GM23338 (cell line): Measurements from ENCODE around the gene TMEM204. TPM values are rescaled to one million over a fixed set of nuclear protein-coding genes. Genes with fewer than 3 reads are reported as not detected.

ENCODE experiments used
- ATAC-seq: fragments of 200-7000 bp; cut with Tn5 transposase; 3 replicates; pipeline ENCODE4 v1.9.1; 2020
- DNase-seq: peaks from one replicate; pipeline ENCODE4 v3.0.0-alpha.2; 2015; ENCODE audit warnings: low spot score
- H2AFZ ChIP-seq: fragments of 200-600 bp; sonication (generic); 2 replicates; pipeline ENCODE4 v1.8.0; 2016; ENCODE audit warnings: antibody characterized with exemption, mild to moderate bottlenecking, moderate library complexity
- H3F3A ChIP-seq: fragments of 200-600 bp; sonication (generic); replicated peaks from 2 replicates; pipeline ENCODE4 v1.8.0; 2017; ENCODE audit warnings: antibody characterized with exemption, mixed run types, low read depth
- H3K27ac ChIP-seq: fragments of 200-600 bp; sonication (generic); 2 replicates; pipeline ENCODE4 v1.6.1; 2016; ENCODE audit warnings: low read depth
- H3K27me3 ChIP-seq: fragments of 200-600 bp; sonication (generic); 2 replicates; pipeline ENCODE4 v1.8.0; 2016; ENCODE audit warnings: mild to moderate bottlenecking, mixed run types, moderate library complexity; ENCODE audit not compliant: insufficient read depth
- H3K36me3 ChIP-seq: fragments of 200-600 bp; sonication (generic); 2 replicates; pipeline ENCODE4 v1.8.0; 2016; ENCODE audit warnings: mild to moderate bottlenecking; ENCODE audit not compliant: insufficient read depth
- H3K4me1 ChIP-seq: fragments of 200-600 bp; sonication (generic); 2 replicates; pipeline ENCODE4 v1.8.0; 2016; ENCODE audit warnings: mild to moderate bottlenecking, moderate library complexity; ENCODE audit not compliant: insufficient read depth
- H3K4me2 ChIP-seq: fragments of 200-600 bp; sonication (generic); 2 replicates; pipeline ENCODE4 v1.7.1; 2017; ENCODE audit warnings: mixed run types
- H3K4me3 ChIP-seq: fragments of 200-600 bp; sonication (generic); 2 replicates; pipeline ENCODE4 v1.6.1; 2016; ENCODE audit warnings: mixed run types
- H3K79me2 ChIP-seq: fragments of 200-600 bp; sonication (generic); replicated peaks from 2 replicates; pipeline ENCODE4 v1.8.0; 2017; ENCODE audit warnings: mild to moderate bottlenecking; ENCODE audit not compliant: insufficient read depth
- H3K9me2 ChIP-seq: fragments of 200-600 bp; sonication (generic); 2 replicates; pipeline ENCODE4 v1.8.0; 2017; ENCODE audit not compliant: insufficient read depth
- H4K20me1 ChIP-seq: fragments of 200-600 bp; sonication (generic); replicated peaks from 2 replicates; pipeline ENCODE4 v1.8.0; 2017; ENCODE audit warnings: mild to moderate bottlenecking; ENCODE audit not compliant: insufficient read depth
- H3K27ac Mint-ChIP-seq: 2 replicates; pipeline ENCODE4 v1.8.0; 2020; ENCODE audit warnings: inconsistent platforms, mild to moderate bottlenecking, moderate library complexity, mixed read lengths
- H3K27me3 Mint-ChIP-seq: 3 replicates; pipeline ENCODE4 v1.8.0; 2022; ENCODE audit warnings: low read depth, mild to moderate bottlenecking, moderate library complexity, mixed read lengths, inconsistent platforms; ENCODE audit not compliant: insufficient read depth, poor library complexity
- H3K36me3 Mint-ChIP-seq: 3 replicates; pipeline ENCODE4 v1.8.0; 2021; ENCODE audit warnings: low read depth, mild to moderate bottlenecking, inconsistent platforms, moderate library complexity, mixed read lengths
- H3K4me1 Mint-ChIP-seq: 3 replicates; pipeline ENCODE4 v1.8.0; 2020; ENCODE audit warnings: mild to moderate bottlenecking, inconsistent platforms, mixed read lengths
- H3K4me3 Mint-ChIP-seq: 3 replicates; pipeline ENCODE4 v1.8.0; 2021; ENCODE audit warnings: moderate library complexity, mild to moderate bottlenecking, inconsistent platforms, mixed read lengths
- H3K9me3 Mint-ChIP-seq: 3 replicates; pipeline ENCODE4 v1.8.0; 2020; ENCODE audit warnings: moderate library complexity, mild to moderate bottlenecking, inconsistent platforms, mixed read lengths
- EZH2 ChIP-seq: fragments of 200-600 bp; sonication (generic); IDR thresholded peaks from one replicate; pipeline ENCODE4 v1.8.0; 2017; ENCODE audit warnings: antibody characterized with exemption, mild to moderate bottlenecking, low read depth; ENCODE audit not compliant: unreplicated experiment
- JUNB ChIP-seq: IDR thresholded peaks from one replicate; pipeline ENCODE4 v1.6.1; 2016; ENCODE audit warnings: antibody characterized with exemption; ENCODE audit not compliant: unreplicated experiment
- NANOG ChIP-seq: IDR thresholded peaks from 2 replicates; pipeline ENCODE4 v1.6.1; 2016; ENCODE audit warnings: antibody characterized with exemption, borderline replicate concordance
- STAT1 ChIP-seq: IDR thresholded peaks from one replicate; pipeline ENCODE4 v1.6.1; 2016; ENCODE audit warnings: antibody characterized with exemption; ENCODE audit not compliant: unreplicated experiment
- ZNF114 ChIP-seq: fragments of 250-450 bp; sonication (Bioruptor Pico); IDR thresholded peaks from 2 replicates; pipeline ENCODE4 v1.5.0; 2020; ENCODE audit warnings: mild to moderate bottlenecking, moderate library complexity
- ZNF331 ChIP-seq: fragments of 250-450 bp; sonication (Bioruptor Pico); IDR thresholded peaks from 2 replicates; pipeline ENCODE4 v1.5.0; 2020; ENCODE audit warnings: low read depth, mild to moderate bottlenecking, moderate library complexity
- polyA plus RNA-seq: library from polyadenylated mRNA; unstranded; fragments of >200 nt; fragmentation: Nextera tagmentation; extraction: Ambion mirVana; gene quantifications from 2 replicates; pipeline ENCODE4 v1.2.1, GENCODE V29; 2016
- total RNA-seq: library from RNA; depleted of rRNA; stranded (reverse); fragments of >200 nt; shearing (Covaris generic); gene quantifications from 2 replicates; pipeline ENCODE4 v1.2.3, GENCODE V29; 2014
- TF ChIP-seq, protein P1 (sequence below), 2 experiments: fragments of 200-600 bp in 1 of 2; sonication (generic) in 1 of 2; conservative IDR thresholded peaks; 2 replicates each; pipeline versions ENCODE4 v1.5.1 to v1.6.1; 2016 to 2017; ENCODE audit warnings: antibody characterized with exemption in 2 of 2, low read depth in 2 of 2, mild to moderate bottlenecking in 2 of 2, moderate library complexity in 1 of 2
- TF ChIP-seq, protein P2 (sequence below): IDR thresholded peaks from one replicate; pipeline ENCODE4 v1.6.1; 2018; ENCODE audit warnings: antibody characterized with exemption; ENCODE audit not compliant: unreplicated experiment

Gene TMEM204
- total and polyA plus RNA-seq, 2 experiments from 2014 or later: 0.14 to 0.21 TPM

DNA sequence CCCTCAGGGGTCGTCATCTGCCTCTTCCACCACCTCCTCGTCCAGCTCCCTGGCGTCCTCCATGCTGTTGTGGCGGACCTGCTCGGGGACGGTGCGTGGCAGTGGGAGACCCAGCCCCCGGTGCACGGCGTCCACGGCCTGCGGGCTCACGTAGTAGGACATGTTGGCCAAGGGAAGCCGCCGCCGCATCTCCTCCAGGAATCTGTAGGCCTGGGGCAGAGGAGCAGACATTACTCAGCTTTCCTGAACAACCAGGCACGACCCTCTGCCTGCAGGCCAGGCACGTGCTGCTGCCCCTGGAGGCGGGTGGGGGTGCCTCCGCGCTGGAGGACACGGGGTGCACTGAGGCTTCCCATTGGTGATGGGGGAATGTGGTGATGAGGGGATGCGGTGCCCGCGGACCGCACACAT lies 22.5 kb upstream of the TMEM204 start:
- Mint-ChIP-seq H3K4me3 (no peak overlapping the region), H3K36me3 (peaks cover 47% of the 10 kb centered on the region), H3K4me1 (no peaks in the 10 kb centered on the region), H3K27me3 (peaks cover 14% of the 10 kb centered on the region), H3K27ac (no peak overlapping the region), H3K9me3 (peaks cover 16% of the 10 kb centered on the region; the same call in 2 of the 3 replicates)
- peaks cover 4% of the 10 kb centered on the region; the same call in 1 of the 2 replicates for H4K20me1 ChIP-seq
- no peaks in the 10 kb centered on the region for H3K9me2 ChIP-seq
- no peak overlapping the region for H3K4me3 ChIP-seq
- TF ChIP-seq JUNB: no peak
- TF ChIP-seq, protein P1, sequence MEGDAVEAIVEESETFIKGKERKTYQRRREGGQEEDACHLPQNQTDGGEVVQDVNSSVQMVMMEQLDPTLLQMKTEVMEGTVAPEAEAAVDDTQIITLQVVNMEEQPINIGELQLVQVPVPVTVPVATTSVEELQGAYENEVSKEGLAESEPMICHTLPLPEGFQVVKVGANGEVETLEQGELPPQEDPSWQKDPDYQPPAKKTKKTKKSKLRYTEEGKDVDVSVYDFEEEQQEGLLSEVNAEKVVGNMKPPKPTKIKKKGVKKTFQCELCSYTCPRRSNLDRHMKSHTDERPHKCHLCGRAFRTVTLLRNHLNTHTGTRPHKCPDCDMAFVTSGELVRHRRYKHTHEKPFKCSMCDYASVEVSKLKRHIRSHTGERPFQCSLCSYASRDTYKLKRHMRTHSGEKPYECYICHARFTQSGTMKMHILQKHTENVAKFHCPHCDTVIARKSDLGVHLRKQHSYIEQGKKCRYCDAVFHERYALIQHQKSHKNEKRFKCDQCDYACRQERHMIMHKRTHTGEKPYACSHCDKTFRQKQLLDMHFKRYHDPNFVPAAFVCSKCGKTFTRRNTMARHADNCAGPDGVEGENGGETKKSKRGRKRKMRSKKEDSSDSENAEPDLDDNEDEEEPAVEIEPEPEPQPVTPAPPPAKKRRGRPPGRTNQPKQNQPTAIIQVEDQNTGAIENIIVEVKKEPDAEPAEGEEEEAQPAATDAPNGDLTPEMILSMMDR (conservative IDR thresholded peaks at IDR 0.05; ENCODE audit: low read depth in 2 of 2): peak in 1 of 2 experiments; percentile 24; a peak in 2 of 4 replicates
- no peaks in the 10 kb centered on the region for H3F3A ChIP-seq
- ATAC-seq (peak; percentile 67), DNase-seq (peak; percentile 50)
- H3K27ac ChIP-seq: no peak overlapping the region
- H3K27me3 ChIP-seq: no peaks in the 10 kb centered on the region
- H3K4me1 ChIP-seq: no peaks in the 10 kb centered on the region
- H3K79me2 ChIP-seq: no peaks in the 10 kb centered on the region
- no peaks in the 10 kb centered on the region for H3K36me3 ChIP-seq
- H3K4me2 ChIP-seq: no peak overlapping the region
- no peak overlapping the region for H2AFZ ChIP-seq

DNA sequence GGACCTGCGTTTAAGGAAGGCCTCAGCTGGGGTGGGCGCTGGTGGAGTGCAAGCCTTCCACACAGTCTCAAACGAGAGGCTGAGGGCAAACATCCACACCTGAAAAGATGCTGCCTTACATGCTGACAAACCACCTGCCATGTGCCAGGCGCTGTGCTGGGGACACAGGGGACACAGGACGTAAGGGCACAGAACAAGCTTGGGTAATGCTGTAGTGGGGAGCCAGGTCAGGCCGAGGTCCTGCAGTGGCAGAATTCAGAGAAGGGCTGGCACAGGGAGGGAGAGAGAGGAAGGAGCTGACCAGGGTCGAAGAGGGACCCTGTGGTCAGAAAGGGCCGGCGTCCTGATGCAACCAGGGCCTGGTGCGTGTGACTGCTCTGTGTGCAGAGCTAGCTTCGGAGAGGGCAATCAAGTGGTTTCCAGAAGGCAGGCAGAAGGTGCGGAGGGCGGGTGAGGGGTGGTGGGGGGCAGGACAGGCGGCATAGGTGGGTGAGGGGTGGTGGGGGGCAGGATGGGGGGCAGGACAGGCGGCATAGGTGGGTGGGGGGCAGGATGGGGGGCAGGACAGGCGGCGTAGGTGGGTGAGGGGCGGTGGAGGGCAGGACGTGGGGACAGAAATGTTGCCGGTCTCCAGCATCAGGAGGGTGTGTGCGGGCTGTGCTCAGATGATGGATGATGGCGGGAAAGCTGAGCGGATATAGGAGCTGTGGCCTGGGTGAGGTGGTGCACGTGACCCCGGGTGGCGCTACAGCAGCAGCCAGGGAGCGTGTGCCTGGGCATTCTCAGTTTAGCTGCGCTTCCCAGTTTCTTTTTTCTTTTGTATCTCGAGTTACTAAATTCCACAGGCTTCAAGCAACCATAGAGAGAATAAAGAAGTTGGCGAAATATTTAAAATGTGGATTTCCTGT lies 21.6 kb upstream of the TMEM204 start:
- Histone ChIP-seq H3K27ac (no peak overlapping the region), H3K4me3 (no peak overlapping the region), H3K36me3 (no peaks in the 10 kb centered on the region), H3K9me2 (no peaks in the 10 kb centered on the region), H4K20me1 (no peaks in the 10 kb centered on the region; the same call in 1 of the 2 replicates), H3K79me2 (no peaks in the 10 kb centered on the region), H3K27me3 (no peaks in the 10 kb centered on the region), H2AFZ (no peak overlapping the region), H3K4me1 (no peaks in the 10 kb centered on the region), H3F3A (no peaks in the 10 kb centered on the region), H3K4me2 (no peak overlapping the region)
- DNase-seq: peak; percentile 51
- peaks cover 46% of the 10 kb centered on the region for H3K36me3 Mint-ChIP-seq
- ATAC-seq: peak; percentile 47
- H3K4me3 Mint-ChIP-seq: no peak overlapping the region
- peaks cover 14% of the 10 kb centered on the region for H3K27me3 Mint-ChIP-seq
- TF ChIP-seq ZNF114 (CRISPR knock-in tag) (no peak), NANOG (no peak), ZNF331 (CRISPR knock-in tag) (no peak)
- H3K4me1 Mint-ChIP-seq: no peaks in the 10 kb centered on the region
- H3K9me3 Mint-ChIP-seq: peaks cover 16% of the 10 kb centered on the region; the same call in 2 of the 3 replicates
- H3K27ac Mint-ChIP-seq: no peak overlapping the region

DNA sequence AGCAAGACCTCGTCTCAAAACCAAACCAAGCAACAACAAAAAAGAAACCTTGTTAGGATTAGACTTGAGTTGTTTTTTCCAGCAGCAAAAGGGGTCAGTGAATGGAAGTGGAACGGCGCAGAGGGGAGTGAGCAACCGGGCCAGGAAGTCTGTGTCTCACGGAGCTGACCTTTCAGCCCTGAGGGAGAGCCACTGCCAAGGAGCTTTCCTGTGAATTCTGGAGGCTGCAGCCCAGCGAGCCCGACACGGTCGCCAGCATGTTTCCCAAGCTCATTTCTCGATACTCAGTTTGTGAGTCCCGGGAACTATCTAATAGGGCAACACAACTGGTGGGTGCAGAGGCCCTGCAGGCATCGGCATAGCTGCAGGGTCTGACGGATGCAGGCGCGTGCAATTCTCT lies 20.7 kb upstream of the TMEM204 start:
- Histone ChIP-seq H3K9me2 (no peaks in the 10 kb centered on the region), H4K20me1 (no peaks in the 10 kb centered on the region; the same call in 1 of the 2 replicates), H3K4me2 (no peak overlapping the region), H3K36me3 (no peaks in the 10 kb centered on the region), H2AFZ (no peak overlapping the region), H3K4me1 (no peaks in the 10 kb centered on the region), H3K27ac (no peak overlapping the region), H3F3A (no peaks in the 10 kb centered on the region), H3K27me3 (no peaks in the 10 kb centered on the region), H3K79me2 (no peaks in the 10 kb centered on the region), H3K4me3 (no peak overlapping the region)
- no peak for DNase-seq
- Mint-ChIP-seq H3K4me1 (no peaks in the 10 kb centered on the region), H3K27me3 (peaks cover 10% of the 10 kb centered on the region), H3K27ac (no peak overlapping the region), H3K36me3 (peaks cover 42% of the 10 kb centered on the region), H3K4me3 (no peak overlapping the region), H3K9me3 (peaks cover 16% of the 10 kb centered on the region; the same call in 2 of the 3 replicates)
- no peak for ATAC-seq
- TF ChIP-seq EZH2 (no peak), ZNF114 (CRISPR knock-in tag) (no peak), ZNF331 (CRISPR knock-in tag) (no peak), JUNB (no peak), STAT1 (no peak)
- TF ChIP-seq, protein P2, sequence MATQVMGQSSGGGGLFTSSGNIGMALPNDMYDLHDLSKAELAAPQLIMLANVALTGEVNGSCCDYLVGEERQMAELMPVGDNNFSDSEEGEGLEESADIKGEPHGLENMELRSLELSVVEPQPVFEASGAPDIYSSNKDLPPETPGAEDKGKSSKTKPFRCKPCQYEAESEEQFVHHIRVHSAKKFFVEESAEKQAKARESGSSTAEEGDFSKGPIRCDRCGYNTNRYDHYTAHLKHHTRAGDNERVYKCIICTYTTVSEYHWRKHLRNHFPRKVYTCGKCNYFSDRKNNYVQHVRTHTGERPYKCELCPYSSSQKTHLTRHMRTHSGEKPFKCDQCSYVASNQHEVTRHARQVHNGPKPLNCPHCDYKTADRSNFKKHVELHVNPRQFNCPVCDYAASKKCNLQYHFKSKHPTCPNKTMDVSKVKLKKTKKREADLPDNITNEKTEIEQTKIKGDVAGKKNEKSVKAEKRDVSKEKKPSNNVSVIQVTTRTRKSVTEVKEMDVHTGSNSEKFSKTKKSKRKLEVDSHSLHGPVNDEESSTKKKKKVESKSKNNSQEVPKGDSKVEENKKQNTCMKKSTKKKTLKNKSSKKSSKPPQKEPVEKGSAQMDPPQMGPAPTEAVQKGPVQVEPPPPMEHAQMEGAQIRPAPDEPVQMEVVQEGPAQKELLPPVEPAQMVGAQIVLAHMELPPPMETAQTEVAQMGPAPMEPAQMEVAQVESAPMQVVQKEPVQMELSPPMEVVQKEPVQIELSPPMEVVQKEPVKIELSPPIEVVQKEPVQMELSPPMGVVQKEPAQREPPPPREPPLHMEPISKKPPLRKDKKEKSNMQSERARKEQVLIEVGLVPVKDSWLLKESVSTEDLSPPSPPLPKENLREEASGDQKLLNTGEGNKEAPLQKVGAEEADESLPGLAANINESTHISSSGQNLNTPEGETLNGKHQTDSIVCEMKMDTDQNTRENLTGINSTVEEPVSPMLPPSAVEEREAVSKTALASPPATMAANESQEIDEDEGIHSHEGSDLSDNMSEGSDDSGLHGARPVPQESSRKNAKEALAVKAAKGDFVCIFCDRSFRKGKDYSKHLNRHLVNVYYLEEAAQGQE: no peak
- TF ChIP-seq, protein P1 (conservative IDR thresholded peaks at IDR 0.05; ENCODE audit: low read depth in 2 of 2): no peak
